GM12878 (cell line): ENCODE measurements around the gene PJA2. TPM values are rescaled to one million over a fixed set of nuclear protein-coding genes. Genes with fewer than 3 reads are reported as not detected.

ENCODE experiments used
- ATAC-seq: fragments of 200-7000 bp; cut with Tn5 transposase; 3 replicates; pipeline ENCODE4 v1.9.1; 2020; ENCODE audit warnings: mild to moderate bottlenecking, moderate library complexity
- BruUV-seq: library from RNA; stranded (reverse); fragments of 400-500 nt; replicated peaks from 2 replicates; lab custom pipeline; 2021; lab: Mats Ljungman, UMichigan
- CTCF ChIA-PET: fragments of 300-600 bp; sonication (Branson Sonifier 250); formaldehyde crosslinking; extraction: SDS; loops from one replicate; lab custom pipeline; 2021; ENCODE audit warnings: inconsistent platforms; lab: Yijun Ruan, JAX
- POLR2A ChIA-PET: fragments of 350-600 bp; formaldehyde crosslinking; extraction: SDS; loops from one replicate; lab custom pipeline; 2021; ENCODE audit warnings: inconsistent platforms; lab: Charles Lee
- RAD21 ChIA-PET: fragments of 300-600 bp; sonication (Branson Sonifier 250); formaldehyde crosslinking; loops from one replicate; lab custom pipeline; 2023; ENCODE audit warnings: antibody characterized with exemption; ENCODE audit not compliant: unreplicated experiment; lab: Charles Lee
- SMC1A ChIA-PET: fragments of 300-600 bp; sonication (Branson Sonifier 250); formaldehyde crosslinking; loops from one replicate; lab custom pipeline; 2023; ENCODE audit not compliant: unreplicated experiment, uncharacterized antibody; lab: Charles Lee
- DNase-seq: peaks from one replicate; pipeline ENCODE4 v3.0.0-alpha.2; 2011; ENCODE audit warnings: low read depth, low spot score
- FAIRE-seq: peaks from 3 replicates; lab custom pipeline; 2011; peaks lifted over from hg19 to GRCh38; lab: Jason Lieb, UNC
- H2AFZ ChIP-seq: 2 replicates; pipeline ENCODE4 v1.6.0; 2011; ENCODE audit warnings: low read depth, low read length, control low read depth; ENCODE audit not compliant: control insufficient read depth
- H3K27ac ChIP-seq: 2 replicates; pipeline ENCODE4 v1.5.1; 2011; ENCODE audit warnings: control low read depth; ENCODE audit not compliant: control insufficient read depth, insufficient read depth
- H3K27me3 ChIP-seq, 2 experiments: replicated peaks in 1 of 2; 2 replicates each; pipeline versions ENCODE4 v1.6.0 to v1.6.1; 2011; ENCODE audit warnings: low read length in 1 of 2; ENCODE audit not compliant: control insufficient read depth in 2 of 2, insufficient read depth in 2 of 2
- H3K36me3 ChIP-seq, 2 experiments: 2 replicates each; pipeline ENCODE4 v1.5.1; 2011; ENCODE audit warnings: low read length in 1 of 2; ENCODE audit not compliant: control insufficient read depth in 2 of 2, insufficient read depth in 2 of 2
- H3K4me1 ChIP-seq: 2 replicates; pipeline ENCODE4 v1.6.1; 2011; ENCODE audit warnings: mild to moderate bottlenecking, low read length, moderate library complexity, mixed read lengths; ENCODE audit not compliant: control insufficient read depth, insufficient read depth
- H3K4me2 ChIP-seq: 2 replicates; pipeline ENCODE4 v1.6.0; 2011; ENCODE audit warnings: control low read depth; ENCODE audit not compliant: control insufficient read depth, insufficient read depth
- H3K4me3 ChIP-seq: fragments of 200-600 bp; sonication (generic); 2 replicates; pipeline ENCODE4 v1.5.1; 2016
- H3K79me2 ChIP-seq: 2 replicates; pipeline ENCODE4 v1.6.0; 2011; ENCODE audit warnings: low read length; ENCODE audit not compliant: control insufficient read depth, insufficient read depth
- H3K9ac ChIP-seq: 2 replicates; pipeline ENCODE4 v1.8.0; 2011; ENCODE audit warnings: low read length, control low read depth, mixed read lengths; ENCODE audit not compliant: control insufficient read depth, insufficient read depth
- H3K9me3 ChIP-seq: replicated peaks from 3 replicates; pipeline ENCODE4 v1.5.1; 2011; ENCODE audit warnings: mild to moderate bottlenecking, low read length; ENCODE audit not compliant: control insufficient read depth, insufficient read depth
- H4K20me1 ChIP-seq: 2 replicates; pipeline ENCODE4 v1.6.0; 2011; ENCODE audit not compliant: control insufficient read depth, insufficient read depth
- BCL11A ChIP-seq: IDR thresholded peaks from 2 replicates; pipeline ENCODE4 v1.6.1; 2011; ENCODE audit warnings: low read depth, low read length
- BHLHE40 ChIP-seq, 2 experiments: fragments of 450-650 bp in 1 of 2; IDR thresholded peaks; 2 replicates each; pipeline ENCODE4 v1.6.1; 2011 to 2017; ENCODE audit warnings: low read depth in 2 of 2, borderline replicate concordance in 1 of 2, improper control_type of control experiment in 1 of 2, low read length in 1 of 2, mild to moderate bottlenecking in 1 of 2
- KLF5 ChIP-seq: fragments of 450-650 bp; IDR thresholded peaks from 2 replicates; pipeline ENCODE4 v1.6.1; 2014; ENCODE audit warnings: mild to moderate bottlenecking; ENCODE audit not compliant: partially characterized antibody
- MEF2B ChIP-seq: fragments of 450-650 bp; IDR thresholded peaks from 2 replicates; pipeline ENCODE4 v1.6.1; 2018; ENCODE audit warnings: mild to moderate bottlenecking, moderate library complexity; ENCODE audit not compliant: partially characterized antibody, poor library complexity, severe bottlenecking
- NFIC ChIP-seq: IDR thresholded peaks from 2 replicates; pipeline ENCODE4 v1.6.1; 2012; ENCODE audit warnings: low read depth, mild to moderate bottlenecking, inconsistent platforms, low read length, moderate library complexity
- PML ChIP-seq: IDR thresholded peaks from 2 replicates; pipeline ENCODE4 v1.6.1; 2012; ENCODE audit warnings: low read length, inconsistent platforms
- SMC3 ChIP-seq: IDR thresholded peaks from 2 replicates; pipeline ENCODE4 v1.6.1; 2011; ENCODE audit warnings: low read length, improper control_type of control experiment, borderline replicate concordance
- TARDBP ChIP-seq: IDR thresholded peaks from 2 replicates; pipeline ENCODE4 v1.6.1; 2016; ENCODE audit warnings: borderline replicate concordance
- TCF12 ChIP-seq: IDR thresholded peaks from 2 replicates; pipeline ENCODE4 v1.6.1; 2011; ENCODE audit warnings: low read depth, mild to moderate bottlenecking, low read length
- ZBTB11 ChIP-seq: fragments of 450-650 bp; formaldehyde crosslinking; IDR thresholded peaks from 2 replicates; pipeline ENCODE4 v1.5.0; 2022; ENCODE audit warnings: mild to moderate bottlenecking, missing genetic modification characterization
- WGBS: methylation state at CpG from one replicate; pipeline ENCODE4 v1.1.6; 2016; ENCODE audit warnings: low lambda C conversion rate; ENCODE audit not compliant: insufficient replicate concordance, insufficient coverage; ENCODE audit errors: missing lambda C conversion rate; 5-methylcytosine and 5-hydroxymethylcytosine counted together
- in situ Hi-C: fragments of 300-500 bp; cut with MboI; formaldehyde crosslinking; loops from 9 replicates; pipeline ENCODE4 v1.14.3; 2018; ENCODE audit warnings: mixed read lengths
- intact Hi-C: fragments of 100-400 bp; cut with micrococcal nuclease; formaldehyde crosslinking; loops from one replicate; pipeline ENCODE4 v1.14.2; 2022; ENCODE audit not compliant: unreplicated experiment
- polyA plus RNA-seq, 11 experiments: library from polyadenylated mRNA; depleted of rRNA in 4 of 11; unstranded in 6 of 11; stranded (reverse) in 5 of 11; fragments of >200 nt; fragmentation: Nextera tagmentation in 4 of 11; fragmentation: Illumina TruSeq in 1 of 11; extraction: Ambion mirVana in 4 of 11; extraction: Trizol in 1 of 11; gene quantifications; 1 replicate in 1 of 11; 2 replicates in 10 of 11; pipeline versions ENCODE4 v1.2.1 to v1.2.3, GENCODE V29; 2011 to 2016; ENCODE audit warnings: inconsistent platforms in 2 of 11, missing spikeins in 2 of 11, low read depth in 1 of 11
- total RNA-seq, 4 experiments: library from RNA; depleted of rRNA in 3 of 4; stranded (reverse); fragments of >200 nt in 3 of 4; fragmentation: Illumina TruSeq in 1 of 4; extraction: Trizol in 1 of 4; gene quantifications; 2 replicates each; pipeline versions ENCODE4 v1.2.1 to v1.2.3, GENCODE V29; 2013 to 2021
- TF ChIP-seq, protein P1 (sequence below), 3 experiments: IDR thresholded peaks in 2 of 3; conservative IDR thresholded peaks in 1 of 3; 2 replicates each; pipeline ENCODE4 v1.5.1; 2011; ENCODE audit warnings: low read depth in 3 of 3, low read length in 3 of 3, mild to moderate bottlenecking in 3 of 3, control low read depth in 2 of 3, moderate library complexity in 2 of 3, inconsistent platforms in 1 of 3, mixed read lengths in 1 of 3; ENCODE audit not compliant: control insufficient read depth in 2 of 3, insufficient read depth in 1 of 3; ENCODE audit errors: extremely low read depth in 1 of 3
- TF ChIP-seq, protein P2 (sequence below): fragments of 450-650 bp; IDR thresholded peaks from 2 replicates; pipeline ENCODE4 v1.6.1; 2017; ENCODE audit warnings: mild to moderate bottlenecking, moderate library complexity
- TF ChIP-seq, protein P3 (sequence below): fragments of 450-650 bp; IDR thresholded peaks from 2 replicates; pipeline ENCODE4 v1.6.1; 2016; ENCODE audit warnings: mild to moderate bottlenecking

PJA2 gene
- total and polyA plus RNA-seq, 10 of the 15 experiments (the other 5 are each of a cell fraction or from before 2014, with no cell fraction given): 27.8 to 93.4 (median 47.8) TPM

GRCh38 chr5:109396965-109397364, 12.8 kb downstream of the PJA2 start:
- CTCF ChIA-PET: no interaction called here
- no peak for TF ChIP-seq PML
- TF ChIP-seq ZBTB11 (CRISPR knock-in tag): no peak
- no peak for TF ChIP-seq TCF12
- TF ChIP-seq BHLHE40 (IDR thresholded peaks at IDR 0.05; ENCODE audit: borderline replicate concordance in 1 of 2, low read depth in 2 of 2, low read length in 1 of 2): no peak
- no peak for TF ChIP-seq MEF2B
- TF ChIP-seq, protein P1, sequence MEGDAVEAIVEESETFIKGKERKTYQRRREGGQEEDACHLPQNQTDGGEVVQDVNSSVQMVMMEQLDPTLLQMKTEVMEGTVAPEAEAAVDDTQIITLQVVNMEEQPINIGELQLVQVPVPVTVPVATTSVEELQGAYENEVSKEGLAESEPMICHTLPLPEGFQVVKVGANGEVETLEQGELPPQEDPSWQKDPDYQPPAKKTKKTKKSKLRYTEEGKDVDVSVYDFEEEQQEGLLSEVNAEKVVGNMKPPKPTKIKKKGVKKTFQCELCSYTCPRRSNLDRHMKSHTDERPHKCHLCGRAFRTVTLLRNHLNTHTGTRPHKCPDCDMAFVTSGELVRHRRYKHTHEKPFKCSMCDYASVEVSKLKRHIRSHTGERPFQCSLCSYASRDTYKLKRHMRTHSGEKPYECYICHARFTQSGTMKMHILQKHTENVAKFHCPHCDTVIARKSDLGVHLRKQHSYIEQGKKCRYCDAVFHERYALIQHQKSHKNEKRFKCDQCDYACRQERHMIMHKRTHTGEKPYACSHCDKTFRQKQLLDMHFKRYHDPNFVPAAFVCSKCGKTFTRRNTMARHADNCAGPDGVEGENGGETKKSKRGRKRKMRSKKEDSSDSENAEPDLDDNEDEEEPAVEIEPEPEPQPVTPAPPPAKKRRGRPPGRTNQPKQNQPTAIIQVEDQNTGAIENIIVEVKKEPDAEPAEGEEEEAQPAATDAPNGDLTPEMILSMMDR (IDR thresholded peaks at IDR 0.05 in 2 of 3, conservative IDR thresholded peaks at IDR 0.05 in 1 of 3; ENCODE audit: control insufficient read depth in 2 of 3, extremely low read depth in 1 of 3, insufficient read depth in 1 of 3, low read depth in 3 of 3, low read length in 3 of 3): no peak
- TF ChIP-seq NFIC: no peak
- TF ChIP-seq, protein P2, sequence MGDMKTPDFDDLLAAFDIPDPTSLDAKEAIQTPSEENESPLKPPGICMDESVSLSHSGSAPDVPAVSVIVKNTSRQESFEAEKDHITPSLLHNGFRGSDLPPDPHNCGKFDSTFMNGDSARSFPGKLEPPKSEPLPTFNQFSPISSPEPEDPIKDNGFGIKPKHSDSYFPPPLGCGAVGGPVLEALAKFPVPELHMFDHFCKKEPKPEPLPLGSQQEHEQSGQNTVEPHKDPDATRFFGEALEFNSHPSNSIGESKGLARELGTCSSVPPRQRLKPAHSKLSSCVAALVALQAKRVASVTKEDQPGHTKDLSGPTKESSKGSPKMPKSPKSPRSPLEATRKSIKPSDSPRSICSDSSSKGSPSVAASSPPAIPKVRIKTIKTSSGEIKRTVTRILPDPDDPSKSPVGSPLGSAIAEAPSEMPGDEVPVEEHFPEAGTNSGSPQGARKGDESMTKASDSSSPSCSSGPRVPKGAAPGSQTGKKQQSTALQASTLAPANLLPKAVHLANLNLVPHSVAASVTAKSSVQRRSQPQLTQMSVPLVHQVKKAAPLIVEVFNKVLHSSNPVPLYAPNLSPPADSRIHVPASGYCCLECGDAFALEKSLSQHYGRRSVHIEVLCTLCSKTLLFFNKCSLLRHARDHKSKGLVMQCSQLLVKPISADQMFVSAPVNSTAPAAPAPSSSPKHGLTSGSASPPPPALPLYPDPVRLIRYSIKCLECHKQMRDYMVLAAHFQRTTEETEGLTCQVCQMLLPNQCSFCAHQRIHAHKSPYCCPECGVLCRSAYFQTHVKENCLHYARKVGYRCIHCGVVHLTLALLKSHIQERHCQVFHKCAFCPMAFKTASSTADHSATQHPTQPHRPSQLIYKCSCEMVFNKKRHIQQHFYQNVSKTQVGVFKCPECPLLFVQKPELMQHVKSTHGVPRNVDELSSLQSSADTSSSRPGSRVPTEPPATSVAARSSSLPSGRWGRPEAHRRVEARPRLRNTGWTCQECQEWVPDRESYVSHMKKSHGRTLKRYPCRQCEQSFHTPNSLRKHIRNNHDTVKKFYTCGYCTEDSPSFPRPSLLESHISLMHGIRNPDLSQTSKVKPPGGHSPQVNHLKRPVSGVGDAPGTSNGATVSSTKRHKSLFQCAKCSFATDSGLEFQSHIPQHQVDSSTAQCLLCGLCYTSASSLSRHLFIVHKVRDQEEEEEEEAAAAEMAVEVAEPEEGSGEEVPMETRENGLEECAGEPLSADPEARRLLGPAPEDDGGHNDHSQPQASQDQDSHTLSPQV: no peak
- TF ChIP-seq TARDBP: no peak
- no peak for TF ChIP-seq SMC3
- TF ChIP-seq BCL11A: no peak
- TF ChIP-seq, protein P3, sequence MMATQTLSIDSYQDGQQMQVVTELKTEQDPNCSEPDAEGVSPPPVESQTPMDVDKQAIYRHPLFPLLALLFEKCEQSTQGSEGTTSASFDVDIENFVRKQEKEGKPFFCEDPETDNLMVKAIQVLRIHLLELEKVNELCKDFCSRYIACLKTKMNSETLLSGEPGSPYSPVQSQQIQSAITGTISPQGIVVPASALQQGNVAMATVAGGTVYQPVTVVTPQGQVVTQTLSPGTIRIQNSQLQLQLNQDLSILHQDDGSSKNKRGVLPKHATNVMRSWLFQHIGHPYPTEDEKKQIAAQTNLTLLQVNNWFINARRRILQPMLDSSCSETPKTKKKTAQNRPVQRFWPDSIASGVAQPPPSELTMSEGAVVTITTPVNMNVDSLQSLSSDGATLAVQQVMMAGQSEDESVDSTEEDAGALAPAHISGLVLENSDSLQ: no peak
- TF ChIP-seq KLF5: no peak

More at GRCh38 chr5:109396965-109397364, 12.8 kb downstream of the PJA2 start:
- intact Hi-C loops: no loop called here
- Histone ChIP-seq H3K36me3 (no peaks in the 10 kb centered on the region; a peak in 2 of 4 replicates), H3K4me3 (no peak overlapping the region), H3K4me2 (no peak overlapping the region), H3K9me3 (peaks cover 4% of the 10 kb centered on the region; the same call in 2 of the 3 replicates), H3K4me1 (no peaks in the 10 kb centered on the region), H3K27me3 (no peaks in the 10 kb centered on the region), H2AFZ (no peak overlapping the region), H3K9ac (no peak overlapping the region), H3K79me2 (peaks cover 80% of the 10 kb centered on the region), H4K20me1 (no peaks in the 10 kb centered on the region), H3K27ac (no peak overlapping the region)
- ATAC-seq (no peak), FAIRE-seq (no peak), DNase-seq (no peak)
- 71% methylated on average over 2 of the region's 2 CpGs for WGBS
- no TSS peak for BruUV-seq
- RAD21 ChIA-PET: no interaction called here
- in situ Hi-C loops: no loop called here
- SMC1A ChIA-PET: interaction anchor here (1.0 kb wide), 1 partner anchor 9 kb away, joined by 5 read pairs; no protein-coding TSS in a partner anchor
- POLR2A ChIA-PET: interaction anchor here (0.6 kb wide), 1 partner anchor 697 kb away, joined by 3 read pairs; no protein-coding TSS in a partner anchor
